Measurements from ENCODE around the gene CAB39.

The CAB39 gene

GRCh38 chr2:230774348-230774951 is 61.8 kb downstream of the CAB39 start:
- peaks cover 3% of the 10 kb centered on the region for H3K36me3 ChIP-seq (replicated peaks)
- TF ChIP-seq, protein P1, sequence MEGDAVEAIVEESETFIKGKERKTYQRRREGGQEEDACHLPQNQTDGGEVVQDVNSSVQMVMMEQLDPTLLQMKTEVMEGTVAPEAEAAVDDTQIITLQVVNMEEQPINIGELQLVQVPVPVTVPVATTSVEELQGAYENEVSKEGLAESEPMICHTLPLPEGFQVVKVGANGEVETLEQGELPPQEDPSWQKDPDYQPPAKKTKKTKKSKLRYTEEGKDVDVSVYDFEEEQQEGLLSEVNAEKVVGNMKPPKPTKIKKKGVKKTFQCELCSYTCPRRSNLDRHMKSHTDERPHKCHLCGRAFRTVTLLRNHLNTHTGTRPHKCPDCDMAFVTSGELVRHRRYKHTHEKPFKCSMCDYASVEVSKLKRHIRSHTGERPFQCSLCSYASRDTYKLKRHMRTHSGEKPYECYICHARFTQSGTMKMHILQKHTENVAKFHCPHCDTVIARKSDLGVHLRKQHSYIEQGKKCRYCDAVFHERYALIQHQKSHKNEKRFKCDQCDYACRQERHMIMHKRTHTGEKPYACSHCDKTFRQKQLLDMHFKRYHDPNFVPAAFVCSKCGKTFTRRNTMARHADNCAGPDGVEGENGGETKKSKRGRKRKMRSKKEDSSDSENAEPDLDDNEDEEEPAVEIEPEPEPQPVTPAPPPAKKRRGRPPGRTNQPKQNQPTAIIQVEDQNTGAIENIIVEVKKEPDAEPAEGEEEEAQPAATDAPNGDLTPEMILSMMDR (IDR thresholded peaks at IDR 0.05; ENCODE audit: low read depth, low read length, missing control alignments): no peak
- peak overlapping the region; percentile 71 for H3K27ac ChIP-seq
- H3K4me3 ChIP-seq (ENCODE audit: low read depth, low read length): no peak overlapping the region
- peak; percentile 35 for DNase-seq
- in situ Hi-C loops (cut with HindIII; ENCODE audit: low pct_ligation_motif_present, low sequenced_read_pairs): no loop called here
- H3K27me3 ChIP-seq (replicated peaks): no peaks in the 10 kb centered on the region

DNA sequence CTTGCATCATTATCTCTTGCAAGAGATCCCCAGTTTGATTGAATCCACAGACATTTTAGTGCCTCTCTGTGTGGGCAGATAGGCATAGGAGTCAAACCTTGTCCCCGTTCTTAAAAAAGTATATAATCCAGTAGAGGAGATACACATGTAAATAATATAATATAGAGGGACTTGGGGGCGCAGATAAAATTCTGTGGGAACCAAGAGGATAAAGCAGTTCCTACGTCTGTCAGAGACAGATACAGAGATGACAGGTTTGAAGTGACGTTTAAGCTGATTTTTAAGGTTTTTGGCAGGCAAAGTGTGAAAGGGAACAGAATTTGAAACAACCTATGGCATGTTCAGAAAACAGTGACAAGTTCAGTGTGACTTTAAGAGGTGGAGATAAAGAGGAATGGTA is 63.1 kb downstream of the CAB39 start:
- in situ Hi-C loops (cut with HindIII; ENCODE audit: low pct_ligation_motif_present, low sequenced_read_pairs): no loop called here
- H3K27ac ChIP-seq: no peak overlapping the region
- no peaks in the 10 kb centered on the region for H3K27me3 ChIP-seq (replicated peaks)
- H3K36me3 ChIP-seq (replicated peaks): peaks cover 3% of the 10 kb centered on the region
- H3K4me3 ChIP-seq (ENCODE audit: low read depth, low read length): no peak overlapping the region
- TF ChIP-seq, protein P1 (IDR thresholded peaks at IDR 0.05; ENCODE audit: low read depth, low read length, missing control alignments): no peak
- no peak for DNase-seq

DNA sequence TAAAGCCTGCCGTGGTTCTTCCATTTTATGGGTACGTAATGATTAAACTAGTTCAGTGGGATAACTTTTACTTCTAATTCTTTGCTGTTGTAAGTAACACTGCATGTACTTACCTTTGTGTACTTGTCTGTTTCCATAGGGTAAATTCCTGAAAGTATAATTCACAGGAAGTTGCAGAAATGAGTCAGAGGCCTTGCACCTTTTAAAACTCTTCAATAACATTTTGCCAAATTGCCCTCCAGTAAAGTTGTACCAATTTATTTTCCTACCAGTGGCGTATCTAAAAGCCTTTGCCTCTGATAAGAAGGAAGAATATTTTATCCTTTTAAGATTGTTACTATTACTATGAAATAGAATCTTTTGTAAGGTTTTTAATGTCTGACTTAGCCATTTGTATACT is 65.1 kb downstream of the CAB39 start:
- DNase-seq: no peak
- TF ChIP-seq, protein P1 (IDR thresholded peaks at IDR 0.05; ENCODE audit: low read depth, low read length, missing control alignments): no peak
- in situ Hi-C loops (cut with HindIII; ENCODE audit: low pct_ligation_motif_present, low sequenced_read_pairs): no loop called here
- Histone ChIP-seq H3K27ac (peak overlapping the region; percentile 55), H3K27me3 (replicated peaks) (no peaks in the 10 kb centered on the region), H3K36me3 (replicated peaks) (peaks cover 3% of the 10 kb centered on the region), H3K4me3 (ENCODE audit: low read depth, low read length) (no peak overlapping the region)

- TF ChIP-seq, protein P1 (IDR thresholded peaks at IDR 0.05; ENCODE audit: low read depth, low read length, missing control alignments): no peak
- Histone ChIP-seq H3K36me3 (replicated peaks) (peaks cover under 1% of the 10 kb centered on the region), H3K4me3 (ENCODE audit: low read depth, low read length) (no peak overlapping the region), H3K27me3 (replicated peaks) (no peaks in the 10 kb centered on the region), H3K27ac (peak overlapping the region; percentile 55)
- no peak for DNase-seq
- in situ Hi-C loops (cut with HindIII; ENCODE audit: low pct_ligation_motif_present, low sequenced_read_pairs): no loop called here
These were observed 65.9 kb downstream of the CAB39 start for GRCh38 chr2:230778350-230779063.

DNA sequence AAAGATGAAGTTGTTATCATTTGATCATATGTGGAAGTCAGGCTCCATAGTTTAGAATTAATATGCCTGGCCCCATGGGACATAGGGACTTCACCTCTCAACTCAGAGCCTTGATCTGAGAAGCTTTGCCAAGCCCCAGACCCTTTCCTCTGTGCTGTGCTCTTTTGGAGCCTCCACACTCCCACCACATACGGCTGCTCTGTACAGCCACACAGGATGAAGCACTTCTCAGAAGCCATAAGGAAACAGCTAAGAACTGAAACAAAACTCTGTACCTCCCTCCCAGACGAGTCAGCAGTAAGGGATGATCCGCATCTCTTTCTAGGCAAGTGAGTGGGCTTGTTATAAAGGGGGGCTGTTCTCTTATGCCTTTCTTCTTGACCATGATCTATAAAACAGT is 66.5 kb downstream of the CAB39 start:
- in situ Hi-C loops (cut with HindIII; ENCODE audit: low pct_ligation_motif_present, low sequenced_read_pairs): no loop called here
- Histone ChIP-seq H3K4me3 (ENCODE audit: low read depth, low read length) (no peak overlapping the region), H3K27me3 (replicated peaks) (no peaks in the 10 kb centered on the region), H3K36me3 (replicated peaks) (no peaks in the 10 kb centered on the region), H3K27ac (no peak overlapping the region)
- TF ChIP-seq, protein P1 (IDR thresholded peaks at IDR 0.05; ENCODE audit: low read depth, low read length, missing control alignments): no peak
- DNase-seq: no peak
